ENCODE measurements around the gene INO80B.
"Not testable (repeated sequence)": the region's sequence is repeated elsewhere in the genome, so short reads cannot be mapped to it uniquely, and the experiment has no call there.

The INO80B gene

GRCh38 chr2:74426181-74426758, 28.6 kb upstream of the INO80B start:
- DNase-seq = no peak

GRCh38 chr2:74427551-74427950, 27.3 kb upstream of the INO80B start:
- DNase-seq = no peak

GRCh38 chr2:74428675-74429074, 26.2 kb upstream of the INO80B start:
- no peak for DNase-seq

GRCh38 chr2:74429487-74430451, 25.1 kb upstream of the INO80B start:
- DNase-seq = no peak

GRCh38 chr2:74430502-74430901, 24.4 kb upstream of the INO80B start:
- no peak for DNase-seq

- DNase-seq = no peak
These were observed 18.6 kb upstream of the INO80B start for GRCh38 chr2:74436111-74436805.

- no peak for DNase-seq
These were observed 17.8 kb upstream of the INO80B start for GRCh38 chr2:74436848-74437695.

- DNase-seq = no peak
These were observed 16.6 kb upstream of the INO80B start for GRCh38 chr2:74438248-74438647.

- DNase-seq = no peak
These were observed 15.5 kb upstream of the INO80B start for GRCh38 chr2:74439373-74439772.

- no peak for DNase-seq
These were observed 15.0 kb upstream of the INO80B start for GRCh38 chr2:74439803-74440377.

- no peak for DNase-seq
These were observed 14.3 kb upstream of the INO80B start for GRCh38 chr2:74440378-74441169.

- no peak for DNase-seq
These were observed 13.7 kb upstream of the INO80B start for GRCh38 chr2:74441170-74441689.

- DNase-seq = no peak
These were observed 13.0 kb upstream of the INO80B start, which contains the start of gene RTKN for GRCh38 chr2:74441690-74442482. RTKN (minus strand) TSS chr2:74441937; CDS start chr2:74441816, 121 bp downstream.

- not testable (repeated sequence) for DNase-seq
These were observed 12.2 kb upstream of the INO80B start for GRCh38 chr2:74442483-74443297.

GRCh38 chr2:74444498-74445318, 10.2 kb upstream of the INO80B start:
- DNase-seq = no peak

- DNase-seq = no peak
These were observed 7.5 kb upstream of the INO80B start for GRCh38 chr2:74447230-74447999.

GRCh38 chr2:74448771-74449170, 6.1 kb upstream of the INO80B start:
- no peak for DNase-seq

Data from NCI-H187 treated with DMSO at 0.1 percent for 48 hours (cell line).